ENCODE data around the gene TP53RK.
A peak's percentile ranks its signal among the peaks of the same experiment; 100 is the strongest.

Gene TP53RK

GRCh38 chr20:46657137-46657536, 32.1 kb downstream of the TP53RK start:
- DNase-seq: no peak

DNA sequence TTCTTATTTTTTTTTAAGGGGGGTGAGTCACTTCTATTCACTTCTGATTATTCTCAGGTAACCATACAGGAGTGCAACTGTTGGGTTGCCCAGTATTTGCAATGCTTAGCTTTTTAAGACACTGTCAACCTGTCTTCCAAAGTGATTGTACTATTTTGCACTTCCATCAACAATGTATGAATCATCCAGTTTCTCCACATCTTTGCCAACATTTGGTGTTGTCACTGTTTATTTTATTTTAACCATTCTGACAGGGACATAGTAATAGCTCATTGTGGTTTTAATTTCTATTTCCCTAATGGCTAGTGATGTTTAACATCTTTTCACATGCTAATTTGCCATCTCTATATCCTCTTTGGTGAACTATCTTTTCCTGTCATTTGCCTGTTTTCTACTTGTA, 36.5 kb downstream of the TP53RK start:
- no peak for DNase-seq

DNA sequence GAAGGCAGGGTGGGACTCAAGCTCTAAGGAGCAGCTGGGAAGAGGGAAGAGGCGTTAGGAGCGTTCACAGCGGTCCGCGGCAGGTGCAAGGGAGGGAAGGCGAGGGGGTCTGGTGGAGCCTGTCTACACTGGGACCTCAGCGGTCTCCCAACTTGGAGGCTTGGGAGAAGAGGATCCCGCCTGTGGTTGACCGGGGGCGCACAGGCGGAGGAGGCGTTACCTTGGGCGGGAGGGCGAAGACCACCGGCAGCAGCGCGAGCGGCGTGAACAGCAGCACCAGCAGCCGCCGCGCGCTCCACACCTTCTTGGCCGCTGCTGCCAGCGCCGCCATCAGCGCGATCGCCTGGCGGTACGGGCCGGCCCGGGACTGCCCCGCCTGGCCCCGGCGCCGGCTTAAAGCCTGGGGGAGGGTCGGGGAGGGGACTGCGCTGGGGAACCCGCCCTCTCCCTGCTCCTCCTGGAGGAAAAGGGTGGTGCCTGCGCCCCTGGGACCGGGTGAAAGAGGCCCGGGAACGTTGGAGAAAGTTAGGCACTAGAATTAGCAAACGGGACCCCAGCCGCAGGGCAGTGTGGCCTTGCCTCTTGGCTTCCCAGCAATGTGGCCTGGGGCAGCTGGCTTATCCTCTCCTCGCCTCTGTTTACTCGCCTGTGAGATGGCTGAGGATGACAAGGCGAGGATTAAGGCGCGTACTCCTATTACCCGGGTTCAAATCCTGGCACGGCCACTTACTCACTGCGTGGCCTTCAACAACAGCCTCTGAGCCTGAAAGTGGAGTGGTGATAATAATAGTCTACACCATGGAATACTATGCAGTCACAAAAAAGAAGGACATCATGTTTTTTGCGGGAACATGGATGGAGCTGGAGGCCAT, 37.9 kb downstream of the TP53RK start, which contains the start of gene SLC13A3:
Gene SLC13A3 (minus strand): TSS at position 369 of the 872 bp plus-strand sequence. CDS start 38 bp downstream, at position 331.
- DNase-seq: no peak

- no peak for DNase-seq
Measured at GRCh38 chr20:46650575-46651090, 38.6 kb downstream of the TP53RK start.

GRCh38 chr20:46649965-46650542, 39.2 kb downstream of the TP53RK start:
- no peak for DNase-seq

DNA sequence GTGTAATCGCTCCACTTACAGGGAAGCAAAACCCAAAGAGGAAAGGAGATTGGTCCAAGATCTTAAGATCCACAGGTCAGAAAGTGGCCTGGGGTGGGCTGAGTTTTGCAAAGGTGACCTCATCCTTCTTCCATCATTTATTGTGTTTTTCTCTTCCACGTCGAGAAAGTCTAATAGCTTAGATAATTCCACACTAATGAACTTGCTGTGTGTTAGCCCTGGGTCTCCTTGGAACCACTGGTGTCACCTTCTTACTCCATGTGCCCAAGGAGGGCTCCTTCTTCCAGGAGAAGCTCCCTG, 39.6 kb downstream of the TP53RK start:
- no peak for DNase-seq

- DNase-seq: no peak
Measured at GRCh38 chr20:46648903-46649649, 40.2 kb downstream of the TP53RK start.

DNA sequence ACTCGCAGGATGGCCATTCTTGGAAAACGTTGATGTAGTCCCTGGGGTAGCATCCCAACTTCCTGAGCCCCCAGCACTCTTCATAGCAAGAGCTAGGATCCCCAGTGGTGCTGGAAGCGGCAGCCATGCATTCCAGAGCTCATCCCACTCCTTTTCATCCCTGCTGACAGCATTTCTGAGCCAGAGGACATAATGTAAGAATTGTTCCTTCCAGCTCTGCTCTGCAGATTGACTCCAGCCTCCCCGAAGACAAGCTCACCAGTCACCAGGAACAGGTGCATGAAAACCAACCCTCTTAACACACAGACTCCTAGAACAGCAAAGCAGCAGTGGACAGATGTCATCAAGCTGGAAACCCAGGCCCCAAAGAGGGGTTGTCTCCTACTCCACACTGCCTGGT, 41.8 kb downstream of the TP53RK start:
- no peak for DNase-seq

- no peak for DNase-seq
Measured at GRCh38 chr20:46646659-46647380, 42.4 kb downstream of the TP53RK start.

DNA sequence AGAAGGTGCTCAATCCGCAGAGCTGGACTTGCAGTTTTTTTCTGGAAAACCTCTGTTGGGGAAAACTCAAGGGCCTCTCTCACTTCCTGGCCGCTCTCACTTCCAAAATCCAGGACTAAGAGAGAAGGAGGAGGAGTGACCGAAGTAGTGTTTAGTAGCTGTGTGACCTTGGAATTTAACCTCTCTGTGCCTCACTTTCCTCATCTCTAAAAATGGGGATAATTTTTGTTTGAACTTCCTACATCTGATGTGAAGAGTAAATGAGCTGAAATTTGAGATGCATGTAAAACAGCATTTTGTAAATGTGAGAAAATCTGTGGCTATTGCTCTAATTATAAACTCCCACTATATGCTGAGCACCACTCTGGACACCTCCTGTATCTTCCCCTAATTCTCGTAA, 43.1 kb downstream of the TP53RK start:
- DNase-seq: no peak

DNA sequence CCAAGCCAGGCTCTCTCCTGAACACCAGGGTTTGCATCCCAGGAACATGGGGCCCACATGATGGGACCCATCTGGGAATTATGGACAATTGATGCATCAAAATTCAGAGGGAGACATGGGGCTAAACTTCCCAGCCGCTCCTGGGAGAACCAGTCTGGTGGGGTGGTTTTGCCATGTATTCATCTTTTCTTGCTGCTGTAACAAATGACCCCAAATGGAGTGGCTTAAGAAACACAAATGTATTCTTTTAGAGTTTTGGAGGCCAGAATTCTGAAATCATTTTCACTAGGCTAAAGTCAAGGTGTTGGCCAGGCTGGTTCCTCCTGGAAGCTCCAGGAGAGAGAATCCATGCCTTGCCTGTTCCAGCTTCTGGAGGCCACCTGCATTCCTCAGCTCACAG, 44.5 kb downstream of the TP53RK start:
- no peak for DNase-seq

- DNase-seq: no peak
Measured at GRCh38 chr20:46644160-46644559, 45.1 kb downstream of the TP53RK start.

GRCh38 chr20:46642969-46643343, 46.3 kb downstream of the TP53RK start:
- DNase-seq: no peak

GRCh38 chr20:46642265-46642968, 46.8 kb downstream of the TP53RK start:
- DNase-seq: no peak

DNA sequence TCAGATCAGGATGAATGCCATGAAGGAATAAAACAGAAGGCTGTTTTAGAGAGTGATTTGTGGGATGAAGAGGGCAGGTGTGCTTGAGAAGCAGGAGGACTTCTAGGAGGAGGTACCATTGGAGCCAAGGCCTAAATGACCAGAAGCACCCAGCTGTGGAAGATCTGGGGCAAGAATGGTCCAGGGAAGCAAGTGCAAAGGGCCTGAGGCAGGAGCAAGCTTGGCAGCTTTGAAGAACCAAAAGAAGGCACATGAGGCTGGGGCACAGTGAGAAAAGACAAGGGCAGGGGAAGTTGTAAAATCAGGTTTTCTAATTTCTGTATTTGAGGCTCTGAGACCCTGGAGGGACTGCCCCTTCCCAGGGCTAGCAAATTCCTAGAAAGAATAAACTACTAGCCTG, 47.8 kb downstream of the TP53RK start:
- no peak for DNase-seq

DNA sequence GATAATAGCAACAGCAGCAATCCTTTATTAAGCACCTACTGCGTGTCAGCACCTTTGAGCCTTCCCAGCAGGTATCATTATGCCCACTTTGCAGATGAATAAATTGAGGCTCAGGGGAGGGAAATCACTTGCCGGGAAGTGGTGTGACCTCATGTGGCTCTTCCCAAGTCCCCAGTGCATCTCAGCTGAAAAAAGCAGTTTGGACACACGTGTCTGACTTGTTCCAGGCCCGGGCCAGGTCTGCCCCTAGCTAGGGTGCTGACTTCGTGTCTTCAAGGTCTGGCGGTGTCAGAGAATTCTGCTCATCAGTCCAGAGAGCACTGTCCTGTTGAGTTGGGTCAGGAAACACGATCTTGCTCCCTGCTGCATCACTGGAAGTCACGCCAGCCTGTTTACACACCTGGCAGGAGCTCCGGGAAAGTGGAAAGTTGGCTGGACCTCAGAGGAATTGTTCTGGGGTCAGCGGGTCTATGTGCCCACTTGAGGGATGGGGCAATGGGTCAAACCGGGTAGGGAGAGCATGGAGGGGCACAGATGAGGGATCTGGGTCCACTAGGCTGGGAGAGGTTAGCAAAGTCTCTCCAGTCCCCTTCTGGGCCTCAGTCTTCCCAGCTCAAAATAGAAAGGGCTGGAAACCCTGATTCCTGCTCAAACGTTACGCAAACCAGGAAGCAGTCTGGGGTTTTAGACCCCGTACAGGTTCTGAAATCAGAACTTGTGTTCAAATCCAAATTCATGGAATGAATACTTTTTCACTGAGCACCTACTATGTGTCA, 48.5 kb downstream of the TP53RK start:
- DNase-seq: peak; percentile 39

DNA sequence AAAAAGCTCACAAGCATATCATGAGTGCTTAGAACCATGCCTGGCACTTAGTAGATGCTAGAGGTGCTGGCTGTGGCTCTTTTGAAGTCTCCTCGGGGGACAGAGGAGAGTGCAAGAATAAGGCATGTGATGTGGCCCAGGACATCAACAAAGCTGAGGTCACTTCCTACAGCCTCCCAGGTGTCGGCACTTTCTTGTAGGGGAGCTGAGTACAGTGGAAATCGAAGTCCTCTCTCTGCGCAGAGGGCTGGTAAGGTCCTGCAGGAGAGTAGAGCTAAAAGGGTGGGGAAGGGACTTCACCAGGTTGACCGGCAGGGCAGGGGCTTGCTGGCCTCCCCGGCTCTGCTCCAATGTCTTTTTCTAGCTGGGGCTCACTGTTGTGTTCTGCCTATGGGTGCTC, 49.2 kb downstream of the TP53RK start:
- no peak for DNase-seq

DNA sequence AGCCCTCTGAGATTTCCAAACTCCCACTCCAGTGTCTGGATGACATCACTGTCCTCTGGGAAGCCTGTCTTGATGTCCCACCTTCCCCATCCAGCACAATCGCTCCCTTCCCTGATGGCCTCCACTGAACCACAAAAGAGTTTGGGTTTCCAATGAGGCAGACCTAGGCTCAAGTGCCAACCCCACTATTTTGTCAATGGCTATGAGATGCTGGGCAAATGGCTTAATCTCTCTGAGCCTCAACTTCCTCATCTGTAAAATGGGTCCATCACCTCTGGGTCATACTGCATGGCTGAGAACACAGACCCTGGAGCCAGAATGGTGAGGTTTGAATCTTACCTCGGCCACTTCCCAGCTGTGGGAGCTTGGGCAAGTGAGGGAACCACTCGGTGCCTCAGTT, 49.7 kb downstream of the TP53RK start:
- no peak for DNase-seq

DNA sequence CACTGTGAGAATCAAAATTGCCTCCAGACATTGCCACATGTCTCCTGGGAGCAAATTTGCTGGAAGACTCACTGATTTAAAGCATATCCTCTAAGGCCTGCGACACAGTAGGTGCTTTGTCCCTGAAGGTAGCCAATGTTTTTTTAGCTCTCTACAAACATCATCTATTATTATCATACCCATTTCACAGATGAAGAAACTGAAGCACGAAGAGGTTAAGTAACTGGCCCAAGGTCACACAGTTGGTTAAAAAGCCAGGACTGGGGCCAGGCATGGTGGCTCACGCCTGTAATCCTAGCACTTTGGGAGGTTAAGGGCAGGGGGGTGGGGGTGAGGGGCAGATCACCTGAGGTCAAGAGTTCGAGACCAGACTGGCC, 50.4 kb downstream of the TP53RK start:
- DNase-seq: no peak

DNA sequence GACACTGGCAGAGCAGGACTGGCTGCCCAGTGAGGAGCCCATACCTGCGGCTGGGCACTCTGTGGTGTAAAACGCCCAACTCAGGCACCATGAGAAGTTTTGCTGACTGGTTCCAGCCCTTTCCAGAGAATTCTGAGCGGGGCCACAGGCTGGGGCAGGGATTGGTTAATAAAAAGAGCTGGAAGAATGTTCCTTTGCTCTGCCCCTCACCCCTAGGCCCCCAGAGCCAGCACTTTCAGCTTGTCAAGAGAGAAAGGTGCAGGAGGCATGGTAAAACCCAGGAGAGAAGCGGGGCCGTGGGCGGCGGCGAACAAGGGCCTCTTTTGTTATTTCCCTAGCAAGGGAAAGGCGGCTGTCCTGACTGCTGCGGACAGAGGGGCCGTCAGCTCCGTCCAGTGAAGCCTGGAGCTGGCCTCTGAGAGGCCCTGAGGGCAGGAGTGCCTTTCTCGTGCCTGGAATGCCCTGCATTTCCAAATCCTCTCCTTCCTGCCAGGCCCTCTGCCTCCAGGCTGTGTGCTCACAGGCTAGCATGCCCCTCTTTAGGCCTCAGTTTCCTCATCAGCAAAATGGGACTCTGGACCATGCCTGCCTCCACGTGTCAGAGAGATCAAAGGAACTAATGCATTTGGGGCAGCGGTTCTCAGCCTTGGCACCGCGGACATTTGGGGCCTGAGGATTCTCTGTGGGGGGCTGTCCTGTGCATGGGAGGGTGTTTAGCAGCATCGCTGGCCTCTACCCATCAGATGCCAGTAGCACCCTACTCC, 50.9 kb downstream of the TP53RK start:
- DNase-seq: no peak
